ENCODE results near the gene ZYG11B.
"Not testable (repeated sequence)": the region's sequence is repeated elsewhere in the genome, so short reads cannot be mapped to it uniquely, and the experiment has no call there.

The ZYG11B gene

GRCh38 chr1:52726265-52727113, at the start of gene ZYG11B:
Gene ZYG11B (plus strand): TSS chr1:52726453. CDS start chr1:52726654, 201 bp downstream.
- H3K9me3 ChIP-seq (ENCODE audit: control insufficient read depth, low read length) = no peaks in the 10 kb centered on the region
- no peaks in the 10 kb centered on the region for H3K36me3 ChIP-seq (ENCODE audit: control insufficient read depth, insufficient read depth, low read length, severe bottlenecking)
- H3K4me3 ChIP-seq (ENCODE audit: low read length) = peak within 1 kb of the TSS; percentile 98
- no peaks in the 10 kb centered on the region for H3K27me3 ChIP-seq (replicated peaks; ENCODE audit: control insufficient read depth, insufficient read depth, low read length)
- peak; percentile 96 for DNase-seq (ENCODE audit: low read depth)
- peak within 1 kb of the TSS; percentile 93 for H3K9ac ChIP-seq (ENCODE audit: low read length)
- H3K4me1 ChIP-seq (ENCODE audit: control insufficient read depth, insufficient read depth, low read length) = peaks cover 21% of the 10 kb centered on the region

GRCh38 chr1:52677076-52677806, 49.0 kb upstream of the ZYG11B start:
- Histone ChIP-seq H3K4me3 (ENCODE audit: low read length) (no peak overlapping the region), H3K27me3 (replicated peaks; ENCODE audit: control insufficient read depth, insufficient read depth, low read length) (no peaks in the 10 kb centered on the region), H3K9ac (ENCODE audit: low read length) (no peak overlapping the region), H3K36me3 (ENCODE audit: control insufficient read depth, insufficient read depth, low read length, severe bottlenecking) (no peaks in the 10 kb centered on the region), H3K4me1 (ENCODE audit: control insufficient read depth, insufficient read depth, low read length) (peaks cover 24% of the 10 kb centered on the region), H3K9me3 (ENCODE audit: control insufficient read depth, low read length) (no peaks in the 10 kb centered on the region)
- no peak for DNase-seq (ENCODE audit: low read depth)

- Histone ChIP-seq H3K9ac (ENCODE audit: low read length) (no peak overlapping the region), H3K4me1 (ENCODE audit: control insufficient read depth, insufficient read depth, low read length) (peaks cover 20% of the 10 kb centered on the region), H3K27me3 (replicated peaks; ENCODE audit: control insufficient read depth, insufficient read depth, low read length) (no peaks in the 10 kb centered on the region), H3K36me3 (ENCODE audit: control insufficient read depth, insufficient read depth, low read length, severe bottlenecking) (no peaks in the 10 kb centered on the region), H3K4me3 (ENCODE audit: low read length) (no peak overlapping the region), H3K9me3 (ENCODE audit: control insufficient read depth, low read length) (no peaks in the 10 kb centered on the region)
- DNase-seq (ENCODE audit: low read depth) = no peak
Observed at GRCh38 chr1:52679048-52679447, 47.2 kb upstream of the ZYG11B start.

- no peaks in the 10 kb centered on the region for H3K9me3 ChIP-seq (ENCODE audit: control insufficient read depth, low read length)
- H3K4me3 ChIP-seq (ENCODE audit: low read length) = no peak overlapping the region
- peaks cover 2% of the 10 kb centered on the region for H3K36me3 ChIP-seq (ENCODE audit: control insufficient read depth, insufficient read depth, low read length, severe bottlenecking)
- H3K9ac ChIP-seq (ENCODE audit: low read length) = no peak overlapping the region
- H3K27me3 ChIP-seq (replicated peaks; ENCODE audit: control insufficient read depth, insufficient read depth, low read length) = no peaks in the 10 kb centered on the region
- DNase-seq (ENCODE audit: low read depth) = no peak
- peaks cover 20% of the 10 kb centered on the region for H3K4me1 ChIP-seq (ENCODE audit: control insufficient read depth, insufficient read depth, low read length)
Observed at GRCh38 chr1:52679498-52679897, 46.8 kb upstream of the ZYG11B start.

GRCh38 chr1:52680353-52680752, 45.9 kb upstream of the ZYG11B start:
- Histone ChIP-seq H3K27me3 (replicated peaks; ENCODE audit: control insufficient read depth, insufficient read depth, low read length) (no peaks in the 10 kb centered on the region), H3K9me3 (ENCODE audit: control insufficient read depth, low read length) (no peaks in the 10 kb centered on the region), H3K4me1 (ENCODE audit: control insufficient read depth, insufficient read depth, low read length) (peaks cover 20% of the 10 kb centered on the region), H3K4me3 (ENCODE audit: low read length) (no peak overlapping the region), H3K36me3 (ENCODE audit: control insufficient read depth, insufficient read depth, low read length, severe bottlenecking) (peaks cover 10% of the 10 kb centered on the region), H3K9ac (ENCODE audit: low read length) (no peak overlapping the region)
- DNase-seq (ENCODE audit: low read depth) = no peak

- Histone ChIP-seq H3K4me3 (ENCODE audit: low read length) (no peak overlapping the region), H3K4me1 (ENCODE audit: control insufficient read depth, insufficient read depth, low read length) (peaks cover 19% of the 10 kb centered on the region), H3K36me3 (ENCODE audit: control insufficient read depth, insufficient read depth, low read length, severe bottlenecking) (peaks cover 14% of the 10 kb centered on the region), H3K27me3 (replicated peaks; ENCODE audit: control insufficient read depth, insufficient read depth, low read length) (no peaks in the 10 kb centered on the region), H3K9ac (ENCODE audit: low read length) (no peak overlapping the region), H3K9me3 (ENCODE audit: control insufficient read depth, low read length) (no peaks in the 10 kb centered on the region)
- DNase-seq (ENCODE audit: low read depth) = no peak
Observed at GRCh38 chr1:52681136-52681535, 45.1 kb upstream of the ZYG11B start.

GRCh38 chr1:52683367-52683940, 42.8 kb upstream of the ZYG11B start:
- no peaks in the 10 kb centered on the region for H3K27me3 ChIP-seq (replicated peaks; ENCODE audit: control insufficient read depth, insufficient read depth, low read length)
- no peaks in the 10 kb centered on the region for H3K9me3 ChIP-seq (ENCODE audit: control insufficient read depth, low read length)
- no peak for DNase-seq (ENCODE audit: low read depth)
- no peak overlapping the region for H3K9ac ChIP-seq (ENCODE audit: low read length)
- H3K4me1 ChIP-seq (ENCODE audit: control insufficient read depth, insufficient read depth, low read length) = no peaks in the 10 kb centered on the region
- H3K36me3 ChIP-seq (ENCODE audit: control insufficient read depth, insufficient read depth, low read length, severe bottlenecking) = peaks cover 32% of the 10 kb centered on the region
- H3K4me3 ChIP-seq (ENCODE audit: low read length) = no peak overlapping the region

- peaks cover 41% of the 10 kb centered on the region for H3K36me3 ChIP-seq (ENCODE audit: control insufficient read depth, insufficient read depth, low read length, severe bottlenecking)
- no peaks in the 10 kb centered on the region for H3K9me3 ChIP-seq (ENCODE audit: control insufficient read depth, low read length)
- H3K9ac ChIP-seq (ENCODE audit: low read length) = no peak overlapping the region
- no peaks in the 10 kb centered on the region for H3K4me1 ChIP-seq (ENCODE audit: control insufficient read depth, insufficient read depth, low read length)
- H3K27me3 ChIP-seq (replicated peaks; ENCODE audit: control insufficient read depth, insufficient read depth, low read length) = no peaks in the 10 kb centered on the region
- DNase-seq (ENCODE audit: low read depth) = no peak
- H3K4me3 ChIP-seq (ENCODE audit: low read length) = no peak overlapping the region
Observed at GRCh38 chr1:52684545-52684944, 41.7 kb upstream of the ZYG11B start.

GRCh38 chr1:52686261-52686751, 39.9 kb upstream of the ZYG11B start:
- peak; percentile 86 for DNase-seq (ENCODE audit: low read depth)
- not testable (repeated sequence) for H3K4me1 ChIP-seq (ENCODE audit: control insufficient read depth, insufficient read depth, low read length); H3K4me3 ChIP-seq (ENCODE audit: low read length); H3K9me3 ChIP-seq (ENCODE audit: control insufficient read depth, low read length); H3K27me3 ChIP-seq (replicated peaks; ENCODE audit: control insufficient read depth, insufficient read depth, low read length); H3K9ac ChIP-seq (ENCODE audit: low read length)
- peaks cover 53% of the 10 kb centered on the region for H3K36me3 ChIP-seq (ENCODE audit: control insufficient read depth, insufficient read depth, low read length, severe bottlenecking)

GRCh38 chr1:52686830-52687229, 39.4 kb upstream of the ZYG11B start:
- no peaks in the 10 kb centered on the region for H3K9me3 ChIP-seq (ENCODE audit: control insufficient read depth, low read length)
- no peaks in the 10 kb centered on the region for H3K27me3 ChIP-seq (replicated peaks; ENCODE audit: control insufficient read depth, insufficient read depth, low read length)
- H3K36me3 ChIP-seq (ENCODE audit: control insufficient read depth, insufficient read depth, low read length, severe bottlenecking) = peaks cover 56% of the 10 kb centered on the region
- no peak overlapping the region for H3K4me3 ChIP-seq (ENCODE audit: low read length)
- no peaks in the 10 kb centered on the region for H3K4me1 ChIP-seq (ENCODE audit: control insufficient read depth, insufficient read depth, low read length)
- H3K9ac ChIP-seq (ENCODE audit: low read length) = no peak overlapping the region
- no peak for DNase-seq (ENCODE audit: low read depth)

GRCh38 chr1:52691821-52692220, 34.4 kb upstream of the ZYG11B start:
- Histone ChIP-seq H3K9ac (ENCODE audit: low read length) (no peak overlapping the region), H3K27me3 (replicated peaks; ENCODE audit: control insufficient read depth, insufficient read depth, low read length) (no peaks in the 10 kb centered on the region), H3K36me3 (ENCODE audit: control insufficient read depth, insufficient read depth, low read length, severe bottlenecking) (peaks cover 53% of the 10 kb centered on the region), H3K4me1 (ENCODE audit: control insufficient read depth, insufficient read depth, low read length) (no peaks in the 10 kb centered on the region), H3K4me3 (ENCODE audit: low read length) (no peak overlapping the region), H3K9me3 (ENCODE audit: control insufficient read depth, low read length) (no peaks in the 10 kb centered on the region)
- no peak for DNase-seq (ENCODE audit: low read depth)
